ENCODE measurements around the gene C1QBP. TPM values are rescaled to one million over a fixed set of nuclear protein-coding genes. Genes with fewer than 3 reads are reported as not detected.

C1QBP gene
- total RNA-seq, 3 donors from 2014 or later: 81.0 to 145 (median 101) TPM

Other genes with a start within 250 kb of the C1QBP start
- 10 to 100 TPM in 1 of 3 donors, 1 to 10 TPM in 2; 4.7 to 10.9 (median 6.5) TPM for gene ZNF594, start 247.3 kb downstream of the C1QBP start, total RNA-seq
- gene SCIMP, start 204.3 kb downstream of the C1QBP start, total RNA-seq: 1 to 10 TPM; 1.1 to 3.0 (median 2.8) TPM
- 10 to 100 TPM; 24.9 to 53.4 (median 30.7) TPM for gene RABEP1, start 156.9 kb downstream of the C1QBP start, total RNA-seq
- gene NUP88, start 19.5 kb downstream of the C1QBP start, total RNA-seq: 10 to 100 TPM; 46.1 to 72.3 (median 50.8) TPM
- gene RPAIN, start 19.0 kb downstream of the C1QBP start, total RNA-seq: 10 to 100 TPM; 29.7 to 34.3 (median 32.1) TPM
- gene DHX33, start 29.8 kb upstream of the C1QBP start, total RNA-seq: 10 to 100 TPM in 1 of 3 donors, 1 to 10 TPM in 2; 9.4 to 12.7 (median 9.7) TPM
- gene DERL2, start 47.0 kb upstream of the C1QBP start, total RNA-seq: 10 to 100 TPM; 43.9 to 58.5 (median 58.3) TPM
- gene MIS12, start 47.4 kb upstream of the C1QBP start, total RNA-seq: 10 to 100 TPM; 10.2 to 14.3 (median 12.0) TPM
- gene NLRP1, start 145.4 kb upstream of the C1QBP start, total RNA-seq: 10 to 100 TPM in 1 of 3 donors, 1 to 10 TPM in 2; 4.6 to 13.9 (median 8.0) TPM